Activated CD4-positive, alpha-beta T cell treated with anti-CD3 and anti-CD28 coated beads, Interleukin-2, amount 50 U/mL, for 4 hours (primary cell): Measurements from ENCODE around the gene ATP8A2.

ENCODE experiments used
- DNase-seq, 2 experiments: peaks; one replicate each; pipeline ENCODE4 v3.0.0-alpha.2; 2020

ATP8A2 gene

DNA sequence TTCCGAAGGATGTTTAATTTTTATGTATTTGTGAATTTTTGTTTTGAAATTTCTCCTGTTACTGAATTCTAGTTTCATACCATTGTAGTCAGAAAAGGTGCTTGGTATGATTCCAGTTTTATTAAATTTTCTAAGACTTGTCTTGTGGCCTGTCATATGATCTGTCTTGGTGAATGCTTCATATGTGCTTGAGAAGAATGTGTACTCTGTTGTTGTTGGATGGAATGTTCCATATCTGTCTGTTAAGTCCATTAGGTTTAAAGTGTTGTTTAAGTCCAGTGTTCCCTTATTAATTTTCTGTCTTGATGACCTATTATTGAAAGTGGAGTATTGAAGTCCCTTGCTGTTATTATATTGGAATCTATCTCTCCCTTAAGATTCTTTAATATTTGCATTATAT is 273.9 kb downstream of the ATP8A2 start:
- DNase-seq: no peak

DNA sequence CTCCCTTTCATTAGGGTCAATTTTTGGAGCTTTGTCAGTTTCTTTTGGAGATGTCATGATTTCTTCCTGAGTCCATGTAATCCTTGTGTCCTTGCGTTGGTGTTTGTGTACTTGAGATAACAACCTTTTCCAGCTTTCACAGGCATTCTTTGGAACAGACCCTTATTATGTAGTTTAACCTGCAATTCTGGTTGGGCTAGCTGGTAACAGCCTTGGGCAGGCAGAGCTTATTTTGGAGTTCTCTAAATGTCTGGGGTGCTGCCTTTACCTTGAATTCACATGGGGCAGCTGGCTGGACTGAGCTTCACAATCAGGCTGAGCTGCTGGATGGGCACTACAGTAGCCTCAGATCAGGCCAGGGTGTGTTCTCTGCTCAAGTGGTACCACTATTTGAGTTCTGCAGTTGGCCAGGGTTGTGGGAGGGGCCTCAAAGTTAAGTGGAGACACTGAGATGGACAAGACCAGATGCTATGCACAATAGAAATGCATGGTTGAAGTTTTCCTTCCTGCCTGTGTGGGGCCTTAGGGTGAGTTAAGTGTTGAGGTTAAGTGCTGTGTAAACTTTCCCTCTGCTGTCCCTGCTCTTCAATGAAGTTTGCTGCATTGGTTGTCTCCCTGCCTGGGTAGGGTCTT is 277.3 kb downstream of the ATP8A2 start:
- no peak for DNase-seq

DNA sequence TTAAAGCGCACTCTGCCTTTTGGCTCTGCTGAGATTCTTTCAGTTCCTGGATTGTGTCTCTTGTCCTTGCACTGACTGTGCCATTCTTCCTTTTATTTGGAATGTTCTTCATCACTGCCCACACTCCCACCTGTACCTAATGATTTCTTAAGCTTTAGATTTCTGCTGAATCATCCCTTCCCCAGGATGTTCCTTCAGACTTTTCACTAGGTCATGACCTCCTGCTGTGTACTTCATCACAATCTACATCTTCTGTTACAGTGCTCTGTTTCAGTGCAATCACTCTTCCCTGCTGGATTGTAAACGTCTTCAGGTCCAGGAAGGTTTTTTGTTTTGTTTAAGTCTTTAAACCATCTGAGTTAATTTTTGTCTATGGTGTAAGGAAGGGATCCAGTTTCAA is 281.0 kb downstream of the ATP8A2 start:
- no peak for DNase-seq

DNA sequence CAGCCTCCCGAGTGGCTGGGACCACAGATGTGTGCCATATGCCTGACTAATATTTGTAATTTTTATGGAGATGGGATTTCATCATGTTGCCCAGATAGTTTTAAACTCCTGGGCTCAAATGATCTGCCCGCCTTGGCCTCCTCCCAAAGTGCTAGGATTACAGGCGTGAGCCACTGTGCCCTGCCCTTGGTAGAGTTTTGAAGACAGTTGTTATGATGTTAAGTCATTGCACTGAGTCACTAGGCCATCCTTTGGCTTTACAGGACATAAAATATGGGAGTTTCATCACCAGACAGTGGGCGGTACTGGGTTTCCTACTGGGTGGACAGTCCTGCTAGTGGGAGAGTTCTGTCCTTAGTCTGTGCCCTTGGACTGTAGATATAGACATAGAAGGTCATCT is 282.5 kb downstream of the ATP8A2 start:
- no peak for DNase-seq

DNA sequence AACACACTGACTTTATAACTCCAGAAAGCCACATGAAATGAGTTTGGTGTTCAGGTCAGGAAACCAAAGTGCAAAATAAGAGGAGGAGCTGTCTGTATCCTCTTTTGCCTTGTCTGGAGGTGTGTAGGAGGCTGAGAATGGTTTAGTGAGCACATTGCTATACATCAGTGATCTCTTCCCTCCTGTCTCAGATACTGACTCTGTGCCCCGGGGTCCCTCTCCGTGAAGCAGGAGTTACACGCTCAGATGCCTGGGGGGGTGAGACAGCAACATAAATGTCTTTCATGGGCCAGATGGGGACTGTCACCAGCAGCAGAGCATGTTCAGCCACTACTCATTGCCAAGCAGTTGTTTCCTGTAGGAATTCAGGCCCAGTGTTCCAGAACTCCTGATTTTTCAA is 285.4 kb downstream of the ATP8A2 start:
- no peak for DNase-seq

DNA sequence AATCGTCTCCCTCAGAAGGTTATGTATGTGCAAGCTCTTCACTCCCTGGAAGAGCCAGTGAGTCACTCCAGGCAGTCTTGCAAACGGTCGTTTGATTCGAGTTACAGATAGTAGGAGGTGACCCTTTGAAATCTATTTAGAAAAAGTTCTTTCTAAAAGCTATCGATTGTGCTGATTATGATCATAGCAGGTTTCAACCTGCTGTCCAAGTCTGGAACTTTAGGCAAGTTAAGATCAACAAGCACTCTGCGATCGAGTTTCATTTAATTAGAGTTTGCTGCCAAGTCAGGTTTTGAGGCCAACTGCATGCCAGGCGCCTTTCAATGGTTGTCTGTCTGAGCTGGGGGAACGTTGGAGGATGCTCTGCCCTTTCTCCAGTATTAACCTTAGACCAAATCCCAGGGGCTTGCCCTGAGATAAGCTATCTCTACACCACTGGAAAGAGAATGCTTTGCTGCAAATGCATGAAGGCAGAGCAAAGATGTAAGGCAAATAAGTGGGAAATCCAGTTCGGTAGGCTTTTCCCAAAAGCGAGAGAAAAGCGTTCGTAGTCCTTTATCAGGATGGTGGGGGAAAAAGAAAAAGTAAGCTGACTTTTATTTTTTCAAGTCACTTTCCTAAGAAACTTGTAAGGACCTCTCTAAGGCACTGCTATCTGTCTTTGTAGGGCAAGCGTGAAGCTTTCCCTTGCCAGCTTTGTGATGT is 287.5 kb downstream of the ATP8A2 start:
- no peak for DNase-seq

DNA sequence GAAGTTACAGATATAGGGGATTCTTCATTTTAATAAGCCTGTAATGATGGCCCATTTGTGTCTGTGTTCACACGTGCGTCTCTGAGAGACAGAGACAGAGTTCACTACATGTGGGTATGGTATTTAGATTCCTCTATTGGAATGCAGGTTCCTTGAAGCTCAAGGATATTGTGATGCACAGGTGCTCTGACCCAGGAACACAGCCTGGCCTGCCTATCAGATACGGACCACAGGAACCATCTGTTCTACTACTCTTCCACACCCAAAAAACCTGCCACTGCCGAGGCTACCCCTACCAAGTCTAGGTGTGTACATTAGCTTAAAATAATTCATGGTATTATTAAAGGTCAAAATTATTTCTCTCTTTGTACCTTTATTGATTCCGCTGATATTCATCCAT is 289.2 kb downstream of the ATP8A2 start:
- DNase-seq: no peak

DNA sequence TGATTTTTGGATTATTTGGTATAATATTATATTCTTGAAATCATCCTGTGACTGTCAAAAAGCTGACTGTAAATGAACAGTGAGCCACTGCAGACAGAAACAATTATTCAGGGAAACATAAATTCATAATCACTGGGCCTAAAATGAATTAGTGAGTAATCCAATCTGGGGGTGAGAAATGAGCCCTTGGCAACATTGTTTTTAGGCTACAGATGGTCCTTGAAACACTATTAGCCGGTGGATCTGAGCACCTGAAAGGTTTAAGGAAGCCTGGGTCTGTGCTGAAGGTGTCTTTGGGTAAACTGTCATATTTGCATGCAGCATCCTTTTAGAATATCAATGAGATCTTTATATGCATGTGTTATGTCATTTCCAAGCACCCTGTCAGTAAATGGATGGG is 290.7 kb downstream of the ATP8A2 start:
- DNase-seq: no peak

DNA sequence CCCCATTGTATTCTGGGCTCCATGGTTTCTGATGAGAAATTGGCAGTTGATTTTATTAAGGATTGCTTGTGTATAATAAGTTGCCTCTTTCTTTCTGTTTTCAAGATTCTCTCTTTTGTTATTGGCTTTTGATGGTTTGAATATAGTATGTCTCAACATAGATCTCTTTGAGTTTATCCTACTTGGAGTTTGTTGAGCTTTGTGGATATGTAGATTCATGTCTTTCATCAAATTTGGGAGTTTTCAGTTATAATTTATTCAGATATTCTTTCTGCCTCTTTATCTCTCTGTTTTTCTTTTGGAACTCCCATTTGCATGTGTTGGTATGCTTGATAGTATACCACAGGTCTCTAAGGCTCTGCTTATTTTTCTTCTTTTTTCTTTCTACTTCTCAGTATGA is 296.6 kb downstream of the ATP8A2 start:
- DNase-seq: no peak

DNA sequence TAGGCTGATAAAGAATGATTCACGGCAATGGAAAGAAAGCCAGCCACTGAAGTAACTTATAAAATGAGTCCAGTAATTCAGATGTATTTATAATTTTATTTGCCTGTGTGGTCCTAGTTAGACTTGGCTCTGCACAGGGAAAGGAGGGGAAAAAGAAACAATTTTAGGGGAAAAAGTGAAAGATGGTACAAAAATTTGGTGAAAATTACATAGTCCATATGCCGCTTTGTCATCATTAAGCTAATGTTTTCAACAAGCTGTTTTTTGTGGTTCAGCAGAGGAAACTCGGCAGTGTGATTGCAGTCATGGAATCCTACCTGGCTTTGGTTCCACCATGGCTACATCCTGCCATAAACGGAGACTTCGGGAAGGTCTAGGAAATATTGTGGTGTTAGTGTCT is 301.9 kb downstream of the ATP8A2 start:
- DNase-seq: no peak

DNA sequence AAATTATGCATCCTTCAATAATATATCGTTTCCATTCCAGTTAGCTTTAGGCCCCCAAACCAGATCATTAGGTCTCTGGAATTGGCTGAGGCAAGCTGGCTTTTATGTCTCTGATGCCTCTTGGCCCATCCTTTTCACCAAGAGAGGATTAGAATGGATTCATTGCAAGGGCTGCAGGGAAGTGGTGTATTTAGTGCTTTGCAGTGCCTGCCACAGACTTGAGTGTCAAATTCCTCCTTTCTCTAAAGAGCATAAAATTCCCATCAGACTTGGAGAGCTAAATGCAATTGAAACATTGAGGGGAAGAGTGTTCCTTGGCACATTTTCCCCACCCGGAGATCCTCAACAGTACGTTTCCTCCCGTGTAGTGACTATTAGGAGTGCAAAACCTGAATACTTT is 302.6 kb downstream of the ATP8A2 start:
- no peak for DNase-seq

DNA sequence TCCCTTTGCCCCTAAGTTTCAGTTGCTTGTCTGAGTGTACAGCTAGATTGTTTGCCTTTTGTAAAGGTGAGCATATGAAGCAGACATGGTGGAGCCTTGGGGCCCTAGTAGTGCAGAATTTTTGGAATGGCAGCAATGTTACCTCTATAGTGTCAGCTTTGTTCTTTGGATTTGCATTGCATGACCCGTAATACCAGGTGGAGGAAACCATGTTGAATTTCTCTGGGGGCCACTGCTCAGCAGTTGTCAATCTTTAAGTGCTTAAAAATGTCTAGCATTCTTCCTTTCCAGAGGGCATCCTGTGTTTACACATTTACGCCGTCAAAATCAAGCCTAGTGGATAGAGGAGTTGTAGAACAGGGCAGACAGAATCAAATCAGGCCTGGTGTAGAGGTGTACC is 303.3 kb downstream of the ATP8A2 start:
- DNase-seq: no peak

DNA sequence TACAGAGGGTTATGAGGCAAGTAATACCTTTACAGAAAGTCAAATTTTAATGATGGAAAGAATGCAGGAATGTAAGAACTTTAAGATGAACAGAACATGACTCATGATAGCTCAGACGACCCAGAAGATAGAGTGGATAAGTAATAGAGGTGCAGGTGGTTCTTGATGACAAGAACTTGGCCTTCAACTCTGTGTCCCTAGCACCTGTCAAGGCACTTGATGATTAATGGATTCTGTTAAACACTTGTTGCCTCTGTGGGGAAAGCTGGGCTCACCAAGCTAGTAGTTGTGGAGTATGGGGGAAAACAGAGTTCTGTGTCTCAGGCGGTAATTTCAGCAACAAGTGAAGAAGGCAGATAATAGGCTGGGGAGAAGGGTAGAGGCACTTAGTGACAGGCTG is 306.2 kb downstream of the ATP8A2 start:
- DNase-seq: no peak

DNA sequence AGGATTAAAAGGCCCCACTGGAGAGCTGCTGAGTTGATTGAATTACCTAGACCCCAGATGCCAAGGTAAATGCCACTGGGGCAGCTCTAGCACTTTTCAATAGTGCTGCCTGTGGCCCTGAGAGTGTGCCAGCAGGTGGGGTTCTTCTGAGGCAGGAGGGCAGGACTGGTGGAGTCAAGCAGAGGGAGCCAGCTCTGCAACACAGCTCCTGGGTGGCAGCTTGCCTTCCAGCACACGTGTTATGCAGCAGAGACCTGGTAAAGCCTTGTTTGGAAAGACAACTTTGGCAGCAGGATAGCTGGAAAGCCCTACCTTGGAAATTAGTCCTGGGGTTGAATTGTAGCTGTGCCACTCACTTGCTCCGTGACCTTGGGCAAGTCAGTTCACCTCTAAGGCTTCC is 306.6 kb downstream of the ATP8A2 start:
- DNase-seq: peak in 1 of 2 experiments; percentile 7

DNA sequence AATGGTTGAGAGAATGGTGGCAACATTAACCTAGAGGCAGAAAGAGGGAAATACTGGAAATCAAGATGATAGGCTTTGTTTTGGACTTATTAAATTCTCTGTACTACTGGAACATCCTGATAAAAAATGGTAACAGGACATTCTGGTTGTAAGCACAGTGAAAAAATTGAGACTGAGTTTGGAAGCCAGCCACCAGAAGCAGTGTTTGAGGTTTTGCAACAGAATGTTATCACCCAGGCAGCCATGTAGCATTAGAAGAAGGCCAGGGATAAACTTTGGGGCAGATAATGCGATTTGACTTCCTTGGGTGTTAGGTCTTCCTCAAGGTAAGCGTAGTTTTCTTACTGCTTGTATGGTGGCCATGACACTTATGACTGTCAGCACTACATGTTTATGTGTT is 307.4 kb downstream of the ATP8A2 start:
- DNase-seq: no peak

DNA sequence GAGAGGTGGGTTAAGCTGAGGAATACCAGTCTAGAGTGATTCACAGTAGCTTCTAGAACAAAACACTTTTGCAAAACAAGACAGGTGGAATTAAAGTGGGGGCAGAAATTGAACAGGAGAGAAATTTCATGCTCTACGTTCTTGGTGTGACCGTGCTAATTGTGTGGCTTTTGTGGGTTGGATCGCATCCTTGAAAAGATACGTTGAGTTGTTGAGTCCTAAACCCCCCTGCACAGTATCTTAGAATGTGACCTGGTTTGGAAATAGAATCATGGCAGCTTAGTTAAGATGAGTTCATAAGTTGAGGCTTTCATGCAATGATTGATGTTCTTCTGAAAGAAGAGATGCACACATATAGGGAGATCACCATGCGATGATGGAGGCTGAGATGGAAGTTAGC is 308.2 kb downstream of the ATP8A2 start:
- DNase-seq: no peak

DNA sequence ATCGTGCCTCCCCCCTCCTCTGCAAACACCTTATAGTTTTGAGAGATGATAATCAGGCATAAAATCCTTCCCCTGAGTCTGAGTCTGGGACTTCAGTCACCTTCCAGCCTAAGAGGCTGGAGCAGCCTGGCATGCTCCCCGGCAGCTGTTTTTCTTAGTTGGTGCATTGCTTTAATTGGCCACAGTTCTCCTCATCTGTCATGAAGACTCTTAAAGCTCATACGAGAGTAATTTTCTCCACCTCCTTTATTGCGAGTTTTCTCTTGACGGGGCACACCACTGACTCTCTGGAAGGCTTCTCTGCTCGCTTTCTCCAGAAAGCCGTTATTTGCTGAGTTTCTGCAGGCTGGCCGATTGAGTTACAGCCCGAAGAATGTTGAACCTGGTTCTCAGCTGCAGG is 310.5 kb downstream of the ATP8A2 start:
- DNase-seq: no peak

DNA sequence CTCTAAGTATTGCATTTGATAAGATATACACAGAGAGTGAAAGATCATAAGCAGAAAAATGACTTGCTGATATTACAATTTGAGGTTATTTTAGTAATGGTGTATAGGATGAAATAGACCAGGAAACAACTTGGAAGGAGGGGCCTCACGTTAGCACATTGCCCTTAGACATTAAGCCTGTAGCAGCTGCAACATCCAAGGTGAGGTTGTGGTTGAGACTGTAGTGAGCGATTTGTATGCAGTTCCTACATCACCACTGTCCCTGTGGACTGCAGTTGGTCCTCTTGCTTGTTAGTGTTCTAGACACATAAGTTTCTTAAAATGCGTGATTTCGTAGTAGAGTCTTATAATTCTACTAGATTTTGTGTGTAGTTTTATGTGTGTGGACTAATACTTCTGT is 311.3 kb downstream of the ATP8A2 start:
- no peak for DNase-seq

DNA sequence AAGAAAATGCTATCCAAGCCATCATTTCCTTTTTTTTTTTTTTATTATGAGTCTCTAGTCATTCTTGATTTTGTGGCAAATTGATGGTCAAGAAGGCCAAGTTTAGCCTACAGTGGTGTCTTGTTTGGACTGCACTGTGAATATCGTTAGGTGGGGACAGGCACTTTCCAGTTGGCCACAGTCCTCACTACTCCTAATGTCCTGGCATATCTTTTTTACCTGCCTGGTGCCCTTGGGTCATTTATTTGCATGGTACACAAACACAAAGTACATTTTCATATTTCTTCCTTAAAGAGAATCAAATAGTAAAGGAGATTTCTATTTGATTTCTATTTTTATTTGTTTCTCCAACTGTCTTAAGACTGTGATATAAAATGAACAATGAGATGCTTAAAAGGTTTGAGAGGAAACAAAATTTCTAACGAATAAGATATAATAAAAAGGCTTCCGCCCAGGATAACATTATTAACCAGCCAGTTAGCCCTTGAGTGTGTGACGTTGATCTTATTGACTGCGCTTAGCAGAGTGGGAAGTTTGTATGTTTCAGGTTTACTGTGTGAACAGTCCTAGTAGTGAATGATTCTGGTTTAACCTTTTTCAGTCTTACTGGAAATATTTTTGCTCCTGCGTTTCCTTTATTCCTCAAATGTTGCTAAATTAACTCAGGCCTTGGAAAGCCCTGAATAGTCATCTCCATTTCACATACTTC is 312.0 kb downstream of the ATP8A2 start:
- DNase-seq: no peak

DNA sequence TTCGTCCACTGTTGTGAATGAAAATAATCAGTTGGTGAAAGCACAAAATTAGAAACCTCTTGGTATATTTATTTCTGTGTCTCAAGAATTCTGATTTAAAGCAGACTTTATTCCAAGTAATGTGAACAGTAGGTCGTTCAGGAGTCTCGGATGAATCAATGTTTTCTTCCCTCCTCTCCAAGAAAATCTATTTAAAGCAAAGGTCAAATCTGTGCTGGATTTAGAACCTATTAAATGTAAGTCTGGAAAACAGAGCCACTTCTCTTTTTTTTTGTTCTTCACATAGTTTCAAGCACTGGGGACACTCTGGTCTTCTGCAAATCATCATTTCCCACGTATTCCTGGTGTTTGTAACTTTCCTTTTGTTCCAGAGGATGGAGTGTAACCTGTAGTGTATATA is 312.7 kb downstream of the ATP8A2 start:
- DNase-seq: no peak

DNA sequence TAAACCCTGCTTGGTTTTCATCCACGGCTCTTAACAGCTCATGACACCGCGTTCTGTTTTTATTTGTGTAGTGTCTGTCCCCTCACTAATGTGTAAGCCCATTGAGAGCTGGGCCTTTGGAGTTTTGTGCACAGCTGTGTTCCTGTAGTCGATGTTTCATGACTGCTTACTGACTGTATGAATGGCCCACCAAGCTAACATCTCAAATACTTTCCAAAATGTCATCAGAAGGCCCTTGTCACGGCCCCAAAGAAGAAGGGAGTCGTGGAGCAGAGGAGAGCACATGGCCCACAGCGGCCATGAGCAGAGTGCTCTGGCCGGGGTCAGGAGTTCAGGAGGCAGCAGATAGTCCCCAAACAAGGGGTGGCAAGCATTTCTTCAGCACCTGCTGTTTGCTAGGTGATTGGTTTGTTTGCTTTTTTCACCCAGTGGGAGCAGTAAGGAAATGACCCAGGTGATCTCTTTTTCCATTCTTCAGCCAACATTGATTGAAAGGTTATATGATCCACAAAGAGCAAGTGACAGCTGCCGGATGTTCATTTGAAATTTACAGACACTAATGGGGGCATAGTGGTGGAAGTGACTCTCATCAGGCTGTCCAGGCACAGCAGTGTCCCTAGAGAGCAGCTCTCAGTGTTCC is 315.2 kb downstream of the ATP8A2 start:
- no peak for DNase-seq

DNA sequence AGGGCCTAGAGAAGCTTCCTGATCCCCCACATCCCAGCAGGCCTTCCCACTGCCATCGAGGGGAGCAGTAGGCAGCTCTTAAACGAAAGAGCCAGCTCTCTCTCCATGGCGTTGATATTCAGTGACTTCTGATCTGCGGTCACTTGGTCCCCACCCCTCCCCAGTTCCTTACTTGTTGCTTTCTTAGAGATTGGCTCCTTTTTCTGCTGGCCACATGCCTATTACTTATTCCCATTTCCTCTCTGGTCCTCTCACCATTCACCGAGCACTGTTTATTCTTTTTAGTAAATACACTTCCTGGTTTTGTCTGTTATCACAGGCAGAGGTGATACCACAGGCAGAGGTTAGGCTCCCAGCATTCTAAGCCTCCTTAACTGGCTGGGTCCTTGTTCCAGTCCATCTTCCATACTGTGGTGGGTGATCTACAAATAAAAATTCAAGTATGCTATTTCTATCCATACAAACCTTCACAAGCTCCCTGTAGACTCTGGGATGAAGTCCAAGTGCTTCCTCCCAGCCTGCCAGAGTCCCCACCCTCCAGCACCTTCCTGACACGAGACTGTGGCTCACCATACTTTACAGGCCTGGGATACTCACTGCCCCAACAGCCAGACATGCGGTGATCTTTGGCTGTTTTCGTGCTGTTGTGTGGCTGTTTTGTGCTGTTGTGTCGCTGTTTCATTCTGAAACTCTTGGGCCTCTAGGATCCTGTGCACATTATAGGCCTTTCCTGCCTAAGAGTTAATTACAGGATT is 315.9 kb downstream of the ATP8A2 start:
- DNase-seq: no peak

DNA sequence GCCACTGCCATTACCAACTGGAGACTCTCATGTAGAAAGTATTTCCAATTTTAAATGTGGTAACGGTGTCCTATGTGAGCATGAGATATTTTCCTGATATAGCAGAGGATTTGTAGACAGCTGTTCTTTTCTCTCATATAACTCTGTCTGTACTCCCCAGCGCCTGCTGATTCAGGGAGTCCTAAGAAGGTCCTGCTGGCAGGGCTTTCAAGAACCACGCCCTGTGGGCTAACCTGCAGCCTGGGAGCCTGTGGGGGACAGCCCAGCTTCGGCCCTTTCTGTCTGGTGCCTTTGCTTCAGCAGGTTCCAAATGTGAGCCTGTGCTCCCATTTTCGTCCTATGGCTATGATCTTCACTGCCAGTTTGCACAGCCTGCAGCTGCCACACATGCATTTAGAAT is 316.8 kb downstream of the ATP8A2 start:
- no peak for DNase-seq
